Measurements from ENCODE around the gene LSM4.

DNA sequence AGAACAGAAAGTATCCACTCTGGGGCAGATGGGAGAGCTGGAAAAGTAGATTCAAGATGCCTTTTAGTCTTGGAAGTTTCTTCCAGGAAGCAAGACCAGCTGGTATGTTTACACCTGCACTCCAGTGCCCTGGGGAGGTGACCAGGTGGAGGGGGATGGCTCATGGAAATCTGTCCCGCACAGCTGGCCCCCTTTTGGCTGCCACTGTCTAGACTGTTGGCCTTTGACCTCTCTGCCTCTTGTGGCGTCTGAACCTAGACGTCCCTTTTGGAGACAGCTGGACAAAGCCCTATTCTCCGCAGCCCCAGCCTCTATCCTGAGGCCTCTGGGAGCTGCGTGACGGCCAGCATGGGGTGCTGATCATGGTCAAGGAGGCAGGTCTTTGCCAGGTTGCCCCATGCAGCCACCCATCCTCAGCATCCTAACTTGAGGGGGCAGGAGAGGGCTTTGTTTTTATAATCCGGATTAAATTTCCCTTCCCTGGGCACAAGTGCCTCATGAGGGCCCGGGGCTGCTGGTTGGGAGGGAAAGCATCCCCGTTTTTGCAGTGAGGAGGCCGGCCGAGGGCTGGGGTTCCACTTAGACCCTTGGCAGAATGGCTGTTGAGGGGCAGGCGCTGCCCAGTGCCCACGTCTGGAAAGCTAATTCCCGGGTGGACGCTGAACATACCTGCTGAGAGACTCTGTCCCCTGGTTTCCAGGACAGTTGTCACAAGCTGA lies 45.8 kb upstream of the LSM4 start:
- TF ChIP-seq, protein P1, sequence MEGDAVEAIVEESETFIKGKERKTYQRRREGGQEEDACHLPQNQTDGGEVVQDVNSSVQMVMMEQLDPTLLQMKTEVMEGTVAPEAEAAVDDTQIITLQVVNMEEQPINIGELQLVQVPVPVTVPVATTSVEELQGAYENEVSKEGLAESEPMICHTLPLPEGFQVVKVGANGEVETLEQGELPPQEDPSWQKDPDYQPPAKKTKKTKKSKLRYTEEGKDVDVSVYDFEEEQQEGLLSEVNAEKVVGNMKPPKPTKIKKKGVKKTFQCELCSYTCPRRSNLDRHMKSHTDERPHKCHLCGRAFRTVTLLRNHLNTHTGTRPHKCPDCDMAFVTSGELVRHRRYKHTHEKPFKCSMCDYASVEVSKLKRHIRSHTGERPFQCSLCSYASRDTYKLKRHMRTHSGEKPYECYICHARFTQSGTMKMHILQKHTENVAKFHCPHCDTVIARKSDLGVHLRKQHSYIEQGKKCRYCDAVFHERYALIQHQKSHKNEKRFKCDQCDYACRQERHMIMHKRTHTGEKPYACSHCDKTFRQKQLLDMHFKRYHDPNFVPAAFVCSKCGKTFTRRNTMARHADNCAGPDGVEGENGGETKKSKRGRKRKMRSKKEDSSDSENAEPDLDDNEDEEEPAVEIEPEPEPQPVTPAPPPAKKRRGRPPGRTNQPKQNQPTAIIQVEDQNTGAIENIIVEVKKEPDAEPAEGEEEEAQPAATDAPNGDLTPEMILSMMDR (IDR thresholded peaks at IDR 0.05): no peak
- no peak for TF ChIP-seq POLR2A (IDR thresholded peaks at IDR 0.05)

Measured in right lobe of liver (tissue), 4 donors.